Measurements from ENCODE around the gene PDILT. TPM values are rescaled to one million over a fixed set of nuclear protein-coding genes. Genes with fewer than 3 reads are reported as not detected.

PDILT gene, protein sequence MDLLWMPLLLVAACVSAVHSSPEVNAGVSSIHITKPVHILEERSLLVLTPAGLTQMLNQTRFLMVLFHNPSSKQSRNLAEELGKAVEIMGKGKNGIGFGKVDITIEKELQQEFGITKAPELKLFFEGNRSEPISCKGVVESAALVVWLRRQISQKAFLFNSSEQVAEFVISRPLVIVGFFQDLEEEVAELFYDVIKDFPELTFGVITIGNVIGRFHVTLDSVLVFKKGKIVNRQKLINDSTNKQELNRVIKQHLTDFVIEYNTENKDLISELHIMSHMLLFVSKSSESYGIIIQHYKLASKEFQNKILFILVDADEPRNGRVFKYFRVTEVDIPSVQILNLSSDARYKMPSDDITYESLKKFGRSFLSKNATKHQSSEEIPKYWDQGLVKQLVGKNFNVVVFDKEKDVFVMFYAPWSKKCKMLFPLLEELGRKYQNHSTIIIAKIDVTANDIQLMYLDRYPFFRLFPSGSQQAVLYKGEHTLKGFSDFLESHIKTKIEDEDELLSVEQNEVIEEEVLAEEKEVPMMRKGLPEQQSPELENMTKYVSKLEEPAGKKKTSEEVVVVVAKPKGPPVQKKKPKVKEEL
- not detected in 2 replicates for total RNA-seq

DNA sequence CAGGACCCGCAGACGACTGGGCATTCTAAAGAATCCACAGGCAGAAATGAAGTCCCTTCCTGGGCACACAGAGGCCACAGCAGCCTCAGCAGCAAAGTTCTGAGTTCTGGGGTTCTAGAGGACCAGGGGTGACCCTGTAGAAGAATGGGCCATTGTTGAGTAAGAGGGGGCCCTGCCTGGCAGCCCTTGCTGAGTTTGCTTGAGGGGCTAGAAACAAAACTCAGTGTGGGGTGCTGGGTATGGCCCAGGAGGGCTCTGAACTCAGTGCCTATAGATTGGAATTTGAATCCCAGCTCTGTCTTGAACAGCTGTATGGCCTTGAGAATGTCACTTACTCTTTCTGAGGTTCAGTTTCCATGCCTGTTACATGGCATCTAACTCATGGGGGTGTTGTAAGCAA, at the start of gene PDILT:
TSS of gene PDILT (minus strand) at position 101 of the 400 bp plus-strand sequence. CDS start 5,437 bp downstream, outside the sequence.

DNA sequence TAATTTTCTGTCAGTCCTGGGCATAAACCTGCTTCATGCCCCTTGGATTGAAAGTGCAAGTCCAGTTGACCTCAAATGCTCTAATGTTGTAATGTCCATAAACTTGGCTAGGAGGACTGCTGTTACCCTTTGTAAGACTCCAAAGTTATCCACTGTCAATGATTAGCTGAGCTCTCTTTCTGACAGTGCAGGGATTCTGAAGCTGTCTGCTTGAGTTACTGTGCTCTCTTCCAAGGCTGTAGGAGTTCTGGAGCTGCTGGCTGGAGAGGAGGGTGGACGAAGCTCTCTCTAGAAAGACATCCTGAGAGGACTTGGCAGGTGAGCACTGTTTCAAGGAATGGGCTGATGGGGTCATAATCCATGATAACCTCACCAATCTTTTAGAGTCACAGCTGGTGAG, 46.8 kb upstream of the PDILT start, which contains the start of gene ACSM2A:
TSS of gene ACSM2A (plus strand) at position 158 of the 400 bp plus-strand sequence. CDS start 8,594 bp downstream, outside the sequence.

DNA sequence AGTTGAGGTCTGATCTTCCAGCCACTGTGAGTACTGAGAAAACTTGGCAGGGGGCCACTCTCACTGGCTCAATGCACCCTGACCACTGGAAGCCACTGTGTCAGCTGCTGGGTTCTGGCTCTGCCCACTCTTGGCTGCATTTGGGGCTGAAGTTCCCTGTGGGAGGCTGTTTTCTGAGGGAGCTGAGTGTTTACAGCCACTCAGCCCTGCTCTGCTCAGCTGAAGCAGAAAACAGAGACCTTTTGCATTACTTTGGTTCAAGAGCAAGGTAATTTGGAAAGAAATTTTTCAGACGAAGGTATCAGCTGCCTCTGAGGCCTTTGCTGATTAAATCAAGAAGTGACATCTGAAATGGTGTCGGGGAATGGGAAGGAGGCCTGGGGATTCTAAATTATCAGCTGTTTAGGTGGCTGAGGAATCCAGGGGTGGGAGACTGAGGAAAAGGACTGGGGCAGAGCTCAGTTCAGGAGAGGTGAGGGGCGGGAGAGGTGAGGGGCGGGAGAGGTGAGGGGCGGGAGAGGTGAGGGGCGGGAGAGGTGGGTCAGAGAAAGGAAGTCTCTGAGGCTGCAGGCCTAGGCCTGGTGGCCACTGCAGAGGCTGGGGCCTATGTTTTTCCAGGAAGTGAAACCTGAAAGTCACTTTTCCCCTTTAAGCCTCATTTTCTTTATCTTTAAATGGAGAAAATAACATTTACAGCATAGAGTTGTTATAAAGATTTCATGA, 5.0 kb upstream of the PDILT start, which contains the start of gene ACSM5:
TSS of gene ACSM5 (plus strand) at position 137 of the 723 bp plus-strand sequence. CDS start 1,951 bp downstream, outside the sequence.

DNA sequence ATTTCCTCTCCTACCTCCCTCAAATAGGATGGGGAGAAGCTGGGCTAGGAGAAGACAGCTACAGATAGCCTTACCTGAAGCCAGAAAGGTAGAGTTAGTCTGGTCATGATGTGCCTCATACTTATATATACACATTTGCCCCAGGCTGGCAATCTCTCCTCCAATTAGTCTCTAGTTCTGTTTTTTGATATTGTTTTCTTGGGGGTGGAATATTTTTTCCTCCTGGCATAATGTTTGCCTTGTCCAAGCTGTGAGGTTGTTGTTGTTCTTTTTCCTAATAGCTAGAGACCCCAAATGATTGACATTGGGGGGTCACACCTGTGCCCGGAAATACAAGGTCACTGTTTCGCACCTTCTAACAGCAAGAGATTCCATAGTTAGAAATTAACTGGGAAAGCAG, 51.9 kb downstream of the PDILT start, which contains the start of gene UMOD:
TSS of gene UMOD (minus strand) at position 101 of the 400 bp plus-strand sequence. CDS start 1,978 bp downstream, outside the sequence.

DNA sequence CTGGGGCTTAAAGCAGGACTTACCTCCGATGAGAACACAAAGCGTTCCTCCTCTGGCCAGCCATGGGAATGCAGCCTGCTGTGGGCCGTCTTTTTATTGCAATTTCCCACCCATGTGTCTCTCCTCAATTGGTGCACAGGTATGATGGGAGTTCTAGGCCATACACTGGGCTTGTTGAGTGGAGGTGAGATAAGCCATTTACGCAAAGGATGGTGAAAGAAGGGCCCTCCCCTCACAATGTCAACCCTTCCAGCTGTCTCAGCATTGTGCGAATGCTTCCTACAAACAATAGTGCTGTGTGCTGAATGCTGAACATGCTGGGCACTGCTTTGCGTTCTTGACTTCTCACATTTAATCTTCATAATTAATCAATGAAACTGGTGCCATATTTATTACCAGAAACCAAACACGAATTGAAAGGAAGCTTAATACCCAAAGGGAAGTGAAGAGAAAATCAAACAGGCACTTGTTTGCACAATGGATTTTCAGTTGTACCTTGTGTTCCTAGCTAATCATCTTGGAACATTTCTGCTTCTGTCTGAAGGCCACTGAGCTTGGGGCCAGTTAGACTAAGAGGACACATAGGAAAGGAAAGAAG, 77.0 kb downstream of the PDILT start, which contains the start of gene GP2:
TSS of gene GP2 (minus strand) at position 70 of the 598 bp plus-strand sequence. CDS start 1,082 bp downstream, outside the sequence.

Other genes starting within 250 kb of the PDILT start
- gene GP2, start 77.2 kb downstream of the PDILT start, total RNA-seq, result not detected in 2 replicates
- gene UMOD, start 52.0 kb downstream of the PDILT start, total RNA-seq, result not detected in 2 replicates
- not detected in 2 replicates for gene ACSM5, start 4.8 kb upstream of the PDILT start, total RNA-seq
- gene ACSM2A, start 46.8 kb upstream of the PDILT start, total RNA-seq, result not detected in 2 replicates
- not detected in 2 replicates for gene ACSM2B, start 171.6 kb upstream of the PDILT start, total RNA-seq

Data from hair follicular keratinocyte (primary cell).